A204.1 (cell line): Measurements from ENCODE around the gene NOSTRIN.
"Not testable (repeated sequence)": the region's sequence is repeated elsewhere in the genome, so short reads cannot be mapped to it uniquely, and the experiment has no call there.

Source experiments
- FAIRE-seq: peaks from 2 replicates; lab custom pipeline; 2012; peaks lifted over from hg19 to GRCh38; lab: Jason Lieb, UNC

NOSTRIN gene

DNA sequence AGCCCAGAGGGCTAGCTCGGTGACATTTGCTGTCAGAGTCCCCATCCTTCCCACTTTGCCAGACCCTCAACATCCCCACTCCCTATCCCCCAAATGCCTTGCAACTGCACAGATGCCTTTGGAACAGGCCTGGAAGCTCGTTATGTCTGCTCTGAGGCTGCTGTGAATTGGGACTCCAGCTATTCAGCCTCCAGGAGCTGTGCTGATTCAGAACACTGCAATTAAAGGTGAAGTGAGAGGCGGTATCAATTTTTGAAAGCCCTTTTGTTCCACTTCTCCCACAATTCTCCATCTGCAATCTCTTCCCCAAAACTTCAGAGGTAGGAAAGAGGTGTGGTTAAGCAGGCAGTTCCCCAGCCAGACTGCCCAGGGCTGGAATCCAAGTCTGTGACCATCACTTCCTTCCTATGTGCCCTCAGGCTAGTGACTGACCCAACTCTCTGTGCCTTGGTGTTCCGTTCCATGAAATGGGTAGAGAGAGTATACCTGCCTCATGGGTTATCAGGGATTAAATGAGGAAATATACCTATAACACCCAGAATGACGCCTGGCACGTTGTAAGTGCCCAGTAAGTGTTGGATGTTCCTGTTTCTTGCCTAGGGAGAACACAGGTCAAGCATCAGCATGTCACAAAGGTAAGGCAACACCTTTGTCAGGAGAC lies 17.5 kb downstream of the NOSTRIN start:
- FAIRE-seq, result no peak

DNA sequence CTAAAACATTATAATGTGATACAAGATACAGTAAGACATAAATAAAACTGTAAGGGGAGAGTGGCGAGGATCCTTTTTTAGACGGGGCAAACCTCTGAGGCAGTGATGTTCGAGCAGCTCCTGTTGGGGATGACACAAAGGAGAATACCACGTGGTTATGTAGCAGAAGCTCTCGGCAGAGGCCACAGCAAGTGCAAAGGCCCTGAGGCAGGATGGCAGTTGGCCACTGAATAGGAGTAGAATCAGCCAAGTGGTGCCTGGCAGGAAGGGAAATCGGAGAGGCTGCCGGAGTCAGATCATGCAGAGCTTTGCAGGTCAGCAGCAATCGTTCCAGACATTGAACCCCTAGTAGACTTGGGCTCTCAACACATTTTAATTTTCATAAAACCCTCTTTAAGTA lies 19.1 kb downstream of the NOSTRIN start:
- no peak for FAIRE-seq

GRCh38 chr2:168821992-168822391 lies 19.6 kb downstream of the NOSTRIN start:
- FAIRE-seq, result no peak

DNA sequence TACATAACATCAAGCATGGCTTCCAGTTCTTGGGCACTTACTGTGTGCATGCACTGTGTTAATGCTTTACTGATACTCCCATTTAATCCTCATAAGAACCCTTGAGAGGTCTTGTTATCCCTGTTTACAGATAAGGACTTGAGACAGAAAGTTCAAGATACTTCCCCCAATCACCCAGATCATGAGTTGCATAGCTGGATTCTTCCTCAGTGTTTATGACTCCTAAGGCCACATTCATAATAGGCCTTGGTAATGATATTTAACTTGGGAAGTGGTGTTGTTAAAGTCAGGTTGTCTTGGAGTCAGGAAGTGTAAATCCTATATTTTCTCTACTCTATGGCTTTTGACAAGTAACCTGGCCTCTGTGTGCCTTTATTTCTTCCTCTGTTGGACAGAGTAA lies 22.7 kb downstream of the NOSTRIN start:
- FAIRE-seq, result no peak

- FAIRE-seq, result no peak
Observed at GRCh38 chr2:168830958-168831357, 28.5 kb downstream of the NOSTRIN start.

DNA sequence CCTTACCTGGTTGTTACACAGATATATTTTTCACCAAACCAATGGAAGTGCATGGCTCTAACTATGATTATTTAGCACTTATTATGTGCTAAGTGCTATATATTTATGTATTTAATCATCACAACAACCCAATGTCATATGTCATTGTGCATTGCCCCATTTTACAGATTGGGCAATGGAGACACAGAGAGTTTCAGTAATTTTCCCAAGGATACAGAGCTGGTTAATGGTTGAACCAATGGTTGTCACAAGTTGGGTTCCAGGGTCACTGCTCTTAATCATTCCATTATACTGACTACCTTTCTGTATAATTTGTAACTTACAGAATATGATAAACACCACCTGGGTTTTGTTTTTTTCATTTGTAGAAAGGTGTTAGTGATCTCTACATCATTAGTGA lies 29.2 kb downstream of the NOSTRIN start:
- no peak for FAIRE-seq

- FAIRE-seq, result no peak
Observed at GRCh38 chr2:168835969-168836368, 33.5 kb downstream of the NOSTRIN start.

GRCh38 chr2:168841445-168841844 lies 39.0 kb downstream of the NOSTRIN start:
- no peak for FAIRE-seq

DNA sequence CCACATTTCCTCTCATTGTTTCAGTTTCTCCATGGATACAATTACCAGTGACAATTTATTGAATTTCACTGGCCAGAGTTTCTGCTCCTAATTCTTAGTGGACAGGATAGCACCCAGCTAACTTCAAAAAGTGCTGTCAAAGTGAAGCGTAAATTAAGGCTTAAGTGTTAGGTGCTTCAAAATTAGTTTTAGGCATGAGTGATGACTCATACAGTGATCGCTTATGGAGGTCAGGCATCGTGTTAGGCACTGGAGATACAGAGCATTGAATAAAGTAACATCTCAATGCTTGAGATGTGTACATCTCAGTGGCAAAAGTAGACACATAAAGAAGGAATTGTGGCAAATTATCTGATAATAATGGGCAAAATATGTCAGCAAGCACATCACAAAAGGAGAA lies 40.8 kb downstream of the NOSTRIN start:
- no peak for FAIRE-seq

DNA sequence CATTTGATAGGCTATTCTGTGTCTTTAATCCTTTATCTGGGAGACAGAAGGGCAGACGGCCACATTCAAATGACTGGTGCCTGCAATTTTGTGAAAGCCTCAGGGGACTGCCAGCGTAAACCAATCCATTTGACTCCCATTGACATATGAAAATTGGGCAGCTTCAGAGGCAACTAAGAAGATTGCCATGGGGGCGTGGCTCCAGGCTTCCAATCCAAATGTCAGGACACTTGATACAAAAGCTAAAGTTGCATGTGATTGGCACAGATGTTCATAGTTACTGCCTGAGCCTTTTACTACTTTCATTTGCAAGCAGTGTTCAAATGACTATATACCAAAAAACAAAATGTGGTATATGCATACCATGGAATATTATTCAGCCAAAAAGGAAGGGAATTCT lies 45.8 kb downstream of the NOSTRIN start:
- FAIRE-seq, result no peak

DNA sequence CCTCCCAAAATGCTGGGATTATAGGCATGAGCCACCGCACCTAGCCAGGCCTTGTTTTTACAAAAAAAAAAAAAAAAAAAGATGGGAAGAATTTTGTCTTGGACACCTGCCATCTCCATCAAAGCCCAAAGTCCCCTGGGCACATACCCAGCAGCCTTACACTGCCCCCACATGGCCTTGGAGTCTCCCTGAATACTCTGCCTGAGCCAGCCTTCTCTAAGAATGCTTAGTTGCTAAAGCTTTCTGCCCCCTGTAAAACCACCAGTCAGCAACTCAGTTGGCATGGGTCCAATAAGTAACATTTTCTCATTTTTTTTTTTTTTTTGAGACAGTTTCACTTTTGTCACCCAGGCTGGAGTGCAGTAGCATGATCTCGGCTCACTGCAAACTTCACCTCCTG lies 47.2 kb downstream of the NOSTRIN start:
- FAIRE-seq, result no peak

GRCh38 chr2:168850846-168851245 lies 48.4 kb downstream of the NOSTRIN start:
- no peak for FAIRE-seq

- FAIRE-seq, result no peak
Observed at GRCh38 chr2:168851674-168852320, 49.4 kb downstream of the NOSTRIN start.

- FAIRE-seq, result no peak
Observed at GRCh38 chr2:168852481-168852880, 50.0 kb downstream of the NOSTRIN start.

GRCh38 chr2:168853471-168853870 lies 51.0 kb downstream of the NOSTRIN start:
- no peak for FAIRE-seq

DNA sequence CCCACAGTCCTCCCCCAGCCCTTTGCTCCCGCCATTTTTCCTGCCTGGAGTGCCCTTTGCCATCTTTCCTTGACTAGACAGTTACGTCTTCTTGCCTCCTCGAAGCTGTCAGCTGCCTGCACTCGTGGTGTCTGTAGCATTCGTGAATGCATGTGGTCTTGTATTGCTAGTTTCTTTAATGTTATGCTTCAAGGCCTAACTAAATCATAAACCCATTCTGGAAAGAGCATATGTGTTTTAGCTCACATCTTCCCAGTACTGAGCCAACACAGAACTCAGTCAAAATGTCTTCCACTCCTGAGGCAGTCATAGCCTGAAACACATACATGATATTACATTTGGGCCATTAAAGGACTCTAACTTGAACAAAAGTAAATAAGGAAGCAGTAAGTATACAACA lies 52.2 kb downstream of the NOSTRIN start:
- FAIRE-seq, result no peak

DNA sequence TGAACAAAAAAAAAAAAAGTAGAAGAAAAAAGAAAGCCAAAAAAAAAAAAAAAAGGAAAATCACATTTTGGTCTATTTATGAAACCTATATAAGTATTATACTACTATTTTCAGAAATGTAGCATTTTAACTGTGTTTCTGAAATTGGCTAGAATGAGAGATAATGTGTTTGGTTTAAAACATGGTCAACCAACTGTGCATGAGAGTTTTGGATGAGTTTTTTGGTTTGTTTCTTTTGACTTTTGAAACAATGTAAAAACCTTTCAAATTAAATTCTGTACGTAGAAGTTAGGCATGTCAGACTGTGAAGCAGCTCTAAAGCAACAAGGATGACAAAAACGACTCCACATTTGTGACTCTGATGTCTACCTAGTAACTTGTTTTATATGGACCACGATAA lies 53.2 kb downstream of the NOSTRIN start:
- no peak for FAIRE-seq

DNA sequence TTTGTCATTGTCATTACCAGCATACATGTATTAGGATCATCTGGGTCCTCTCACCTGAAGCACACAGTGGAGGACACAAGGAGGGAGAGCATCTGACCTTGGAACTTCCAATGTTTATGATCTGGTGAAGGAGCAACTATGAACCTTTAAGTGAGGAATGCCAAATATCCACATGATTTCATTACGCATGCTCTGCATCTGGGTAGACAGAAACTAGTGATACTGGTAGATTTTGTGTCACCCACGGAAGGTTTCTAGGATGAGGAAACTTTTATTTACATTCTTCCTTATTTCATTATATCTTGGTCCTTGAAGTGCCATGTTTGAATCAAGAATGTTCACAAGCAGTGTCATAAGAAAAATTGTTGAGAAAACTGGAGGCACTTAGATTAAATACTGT lies 55.7 kb downstream of the NOSTRIN start:
- FAIRE-seq, result no peak

DNA sequence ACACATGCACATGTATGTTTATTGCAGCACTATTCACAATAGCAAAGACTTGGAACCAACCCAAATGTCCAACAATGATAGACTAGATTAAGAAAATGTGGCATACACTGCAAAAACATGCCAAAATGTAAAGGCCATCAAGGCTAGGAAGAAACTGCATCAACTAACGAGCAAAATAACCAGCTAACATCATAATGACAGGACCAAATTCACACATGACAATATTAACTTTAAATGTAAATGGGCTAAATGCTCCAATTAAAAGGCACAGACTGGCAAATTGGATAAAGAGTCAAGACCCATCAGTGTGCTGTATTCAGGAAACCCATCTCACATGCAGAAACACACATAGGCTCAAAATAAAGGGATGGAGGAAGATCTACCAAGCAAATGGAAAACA lies 64.7 kb downstream of the NOSTRIN start:
- FAIRE-seq, result not testable (repeated sequence)

- FAIRE-seq, result not testable (repeated sequence)
Observed at GRCh38 chr2:168870369-168870768, 67.9 kb downstream of the NOSTRIN start.

DNA sequence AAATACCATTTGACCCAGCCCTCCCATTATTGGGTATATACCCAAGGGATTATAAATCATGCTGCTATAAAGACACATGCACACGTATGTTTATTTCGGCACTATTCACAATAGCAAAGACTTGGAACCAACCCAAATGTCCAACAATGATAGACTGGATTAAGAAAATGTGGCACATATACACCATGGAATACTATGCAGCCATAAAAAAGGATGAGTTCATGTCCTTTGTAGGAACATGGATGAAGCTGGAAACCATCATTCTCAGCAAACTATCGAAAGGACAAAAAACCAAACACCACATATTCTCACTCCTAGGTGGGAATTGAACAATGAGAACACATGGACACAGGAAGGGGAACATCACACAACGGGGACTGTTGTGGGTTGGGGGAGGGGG lies 68.4 kb downstream of the NOSTRIN start:
- not testable (repeated sequence) for FAIRE-seq

GRCh38 chr2:168874368-168875054 lies 72.1 kb downstream of the NOSTRIN start:
- FAIRE-seq, result no peak

- not testable (repeated sequence) for FAIRE-seq
Observed at GRCh38 chr2:168882163-168882562, 79.7 kb downstream of the NOSTRIN start.

- no peak for FAIRE-seq
Observed at GRCh38 chr2:168884975-168885374, 82.5 kb downstream of the NOSTRIN start.
